ENCODE results near the gene GPR4. TPM values are rescaled to one million over a fixed set of nuclear protein-coding genes. Genes with fewer than 3 reads are reported as not detected.

Gene GPR4
- total and polyA plus RNA-seq, 2 of the 4 experiments (the other 2 are of a cell fraction), result 0.02 TPM; not detected in 1

DNA sequence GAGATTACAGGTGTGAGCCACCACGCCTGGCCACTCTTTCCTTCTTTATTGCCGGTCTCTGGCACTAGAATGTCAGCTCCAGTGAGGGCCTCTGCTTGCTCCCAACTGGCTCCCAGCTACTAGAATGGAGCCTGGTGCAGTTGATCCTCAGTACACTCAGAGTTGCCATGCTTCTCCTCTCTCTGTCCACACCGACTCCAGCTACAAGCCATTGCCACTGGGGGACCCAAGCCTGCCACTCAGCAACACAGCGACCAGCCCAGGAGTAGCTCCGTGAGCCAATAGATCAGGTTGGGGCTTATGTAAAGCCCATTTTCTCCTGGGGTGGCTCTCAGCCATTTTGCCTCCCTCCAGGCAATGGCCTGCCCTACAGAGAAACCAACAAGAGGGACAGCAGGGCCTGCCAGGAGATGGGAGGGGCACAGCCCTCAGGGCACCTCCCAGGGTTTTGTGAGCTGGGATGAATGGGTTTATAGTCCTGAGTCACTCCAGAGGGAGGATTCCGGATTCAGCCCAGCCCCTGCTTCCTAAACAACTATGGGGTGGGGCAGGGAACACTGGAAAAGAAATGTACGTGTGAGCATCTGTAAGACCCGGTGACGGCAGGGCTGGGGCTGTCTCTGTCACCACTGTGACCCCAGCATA, 53.9 kb downstream of the GPR4 start:
- H4K20me1 ChIP-seq (ENCODE audit: insufficient read depth, low read length), result no peaks in the 10 kb centered on the region
- peak; percentile 18 for DNase-seq
- H3K4me3 ChIP-seq (ENCODE audit: insufficient read depth, low read depth, low read length), result no peak overlapping the region
- H3K9ac ChIP-seq (ENCODE audit: low read depth, low read length), result no peak overlapping the region
- no peak overlapping the region for H2AFZ ChIP-seq (replicated peaks; ENCODE audit: low read length, poor library complexity)
- no peak overlapping the region for H3K18ac ChIP-seq (ENCODE audit: low read depth, low read length)
- no peak overlapping the region for H3K56ac ChIP-seq (ENCODE audit: extremely low read depth, insufficient read depth, low read length)
- ChIA-PET POLR2A (ENCODE audit: unreplicated experiment) (no interaction called here), CTCF (no interaction called here)
- H3K14ac ChIP-seq (replicated peaks; ENCODE audit: low read depth, low read length), result no peak overlapping the region
- no peak overlapping the region for H4K8ac ChIP-seq (ENCODE audit: low read depth in 2 of 2, low read length in 2 of 2)
- intact Hi-C loops (cut with micrococcal nuclease), result no loop called here
- H2BK120ac ChIP-seq (ENCODE audit: low read depth, low read length), result no peak overlapping the region
- H3K79me1 ChIP-seq (ENCODE audit: low read depth in 1 of 2, low read length in 2 of 2), result peaks cover 0 to under 1% of the 10 kb centered on the region in 2 experiments; a peak in 2 of 4 replicates
- ATAC-seq (ENCODE audit: low read depth), result 0 out of 2 replicates have a peak, but pooled peaks have one; percentile 48
- H3K27ac ChIP-seq (ENCODE audit: insufficient read depth, low read length), result no peak overlapping the region
- WGBS, 2 experiments (ENCODE audit: extremely low coverage in 2 of 2, insufficient read length in 1 of 2), result 96% methylated on average over 3 of the region's 9 CpGs; no CpG with 5 or more reads in 1 of the 2 experiments
- no peak overlapping the region for H3K4me2 ChIP-seq (ENCODE audit: low read depth, low read length)
- no peak overlapping the region for H4K5ac ChIP-seq (ENCODE audit: low read depth, low read length)
- no TSS peak for BruUV-seq (replicated peaks)
- dilution Hi-C loops (cut with HindIII; ENCODE audit: low sequenced_read_pairs, unreplicated experiment), result no loop called here
- H3K9me1 ChIP-seq (ENCODE audit: insufficient read depth, low read length), result no peaks in the 10 kb centered on the region
- H2AK9ac ChIP-seq (replicated peaks; ENCODE audit: low read depth, low read length, poor library complexity), result peak overlapping the region; percentile 95
- TF ChIP-seq MAZ (IDR thresholded peaks at IDR 0.05; ENCODE audit: borderline replicate concordance, low read depth, low read length) (no peak), RCOR1 (IDR thresholded peaks at IDR 0.05; ENCODE audit: insufficient replicate concordance, low read length) (no peak)
- no peak overlapping the region for H2BK20ac ChIP-seq (ENCODE audit: low read depth, low read length)
- no peak overlapping the region for H2BK5ac ChIP-seq (ENCODE audit: low read depth, low read length, poor library complexity, severe bottlenecking)
- H3K36me3 ChIP-seq (ENCODE audit: control insufficient read depth, insufficient read depth, low read length), result peaks cover 3% of the 10 kb centered on the region
- in situ Hi-C loops (cut with MboI; ENCODE audit: low sequenced_read_pairs), result no loop called here
- no peak overlapping the region for H3K4ac ChIP-seq (ENCODE audit: low read depth, low read length)
- H2BK15ac ChIP-seq (ENCODE audit: low read depth, low read length), result no peak overlapping the region
- H3K4me1 ChIP-seq (ENCODE audit: control insufficient read depth, insufficient read depth, low read length), result 0 out of 2 replicates have a peak, but pooled peaks cover 2% of the 10 kb centered on the region
- no peaks in the 10 kb centered on the region for H3K27me3 ChIP-seq (ENCODE audit: control insufficient read depth, insufficient read depth, low read length)
- no peak overlapping the region for H3K23ac ChIP-seq (ENCODE audit: low read depth, low read length)
- H4K91ac ChIP-seq (ENCODE audit: insufficient read depth, low read depth, low read length), result no peak overlapping the region
- H2AK5ac ChIP-seq (ENCODE audit: low read depth, low read length), result no peak overlapping the region
- no peaks in the 10 kb centered on the region for H3K9me3 ChIP-seq (ENCODE audit: control insufficient read depth, insufficient read depth, low read length)
